PFSK-1 (cell line): Measurements from ENCODE around the gene OR5H14.

Source experiments
- POLR2AphosphoS5 ChIP-seq: IDR thresholded peaks from 2 replicates; pipeline ENCODE4 v1.6.1; 2012; ENCODE audit warnings: low read depth, mild to moderate bottlenecking, control low read depth, low read length, moderate library complexity
- SIN3A ChIP-seq: IDR thresholded peaks from 2 replicates; pipeline ENCODE4 v1.6.1; 2012; ENCODE audit warnings: mild to moderate bottlenecking, low read length, moderate library complexity, borderline replicate concordance; ENCODE audit not compliant: insufficient read depth
- TAF1 ChIP-seq: IDR thresholded peaks from 2 replicates; pipeline ENCODE4 v1.6.1; 2012; ENCODE audit warnings: low read length, control low read depth, borderline replicate concordance; ENCODE audit not compliant: insufficient read depth
- TF ChIP-seq, protein P1 (sequence below), 2 experiments: IDR thresholded peaks; 2 replicates each; pipeline versions ENCODE4 v1.6.1 to v1.8.0; 2011 to 2012; ENCODE audit warnings: low read depth in 2 of 2, low read length in 2 of 2, control low read depth in 1 of 2, inconsistent platforms in 1 of 2, mild to moderate bottlenecking in 1 of 2, moderate library complexity in 1 of 2; ENCODE audit not compliant: insufficient read depth in 1 of 2

DNA sequence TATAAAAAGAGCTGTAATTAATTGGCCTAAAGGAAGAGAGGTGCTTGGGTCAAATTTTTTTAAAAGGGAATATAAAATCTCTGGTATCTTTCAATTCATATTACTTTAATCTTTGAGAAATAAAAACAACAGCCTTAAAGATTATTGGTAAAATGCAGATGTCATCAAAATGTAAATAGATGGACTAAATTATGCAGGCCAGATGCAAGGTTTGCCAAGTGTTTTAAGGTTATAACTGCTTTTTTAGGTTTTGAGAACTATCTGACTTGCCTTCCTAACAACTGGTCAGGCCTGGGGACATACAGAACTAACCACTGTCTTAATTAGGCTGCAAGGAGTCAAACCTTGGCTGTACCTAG, 36.8 kb upstream of the OR5H14 start:
- TF ChIP-seq, protein P1, sequence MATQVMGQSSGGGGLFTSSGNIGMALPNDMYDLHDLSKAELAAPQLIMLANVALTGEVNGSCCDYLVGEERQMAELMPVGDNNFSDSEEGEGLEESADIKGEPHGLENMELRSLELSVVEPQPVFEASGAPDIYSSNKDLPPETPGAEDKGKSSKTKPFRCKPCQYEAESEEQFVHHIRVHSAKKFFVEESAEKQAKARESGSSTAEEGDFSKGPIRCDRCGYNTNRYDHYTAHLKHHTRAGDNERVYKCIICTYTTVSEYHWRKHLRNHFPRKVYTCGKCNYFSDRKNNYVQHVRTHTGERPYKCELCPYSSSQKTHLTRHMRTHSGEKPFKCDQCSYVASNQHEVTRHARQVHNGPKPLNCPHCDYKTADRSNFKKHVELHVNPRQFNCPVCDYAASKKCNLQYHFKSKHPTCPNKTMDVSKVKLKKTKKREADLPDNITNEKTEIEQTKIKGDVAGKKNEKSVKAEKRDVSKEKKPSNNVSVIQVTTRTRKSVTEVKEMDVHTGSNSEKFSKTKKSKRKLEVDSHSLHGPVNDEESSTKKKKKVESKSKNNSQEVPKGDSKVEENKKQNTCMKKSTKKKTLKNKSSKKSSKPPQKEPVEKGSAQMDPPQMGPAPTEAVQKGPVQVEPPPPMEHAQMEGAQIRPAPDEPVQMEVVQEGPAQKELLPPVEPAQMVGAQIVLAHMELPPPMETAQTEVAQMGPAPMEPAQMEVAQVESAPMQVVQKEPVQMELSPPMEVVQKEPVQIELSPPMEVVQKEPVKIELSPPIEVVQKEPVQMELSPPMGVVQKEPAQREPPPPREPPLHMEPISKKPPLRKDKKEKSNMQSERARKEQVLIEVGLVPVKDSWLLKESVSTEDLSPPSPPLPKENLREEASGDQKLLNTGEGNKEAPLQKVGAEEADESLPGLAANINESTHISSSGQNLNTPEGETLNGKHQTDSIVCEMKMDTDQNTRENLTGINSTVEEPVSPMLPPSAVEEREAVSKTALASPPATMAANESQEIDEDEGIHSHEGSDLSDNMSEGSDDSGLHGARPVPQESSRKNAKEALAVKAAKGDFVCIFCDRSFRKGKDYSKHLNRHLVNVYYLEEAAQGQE (IDR thresholded peaks at IDR 0.05; ENCODE audit: insufficient read depth in 1 of 2, low read depth in 2 of 2, low read length in 2 of 2): no peak
- TF ChIP-seq TAF1 (no peak), POLR2AphosphoS5 (no peak), SIN3A (no peak)
